Left lung (tissue), 10 donors: ENCODE measurements around the gene HBA1. TPM values are rescaled to one million over a fixed set of nuclear protein-coding genes. Genes with fewer than 3 reads are reported as not detected.

Source experiments
- ATAC-seq: fragments of 200-7000 bp; cut with Tn5 transposase; one replicate; pipeline ENCODE4 v1.9.1; 2020; ENCODE audit warnings: moderate library complexity
- DNase-seq, 4 donors: peaks; one replicate each; pipeline ENCODE4 v3.0.0-alpha.2; 2013 to 2020
- H3K27ac ChIP-seq, 2 donors: fragments of 200-600 bp; sonication (generic) in 1 of 2; one replicate each; pipeline versions ENCODE4 v1.5.0 to v1.8.0; 2020 to 2021
- H3K27me3 ChIP-seq, 2 donors: fragments of 200-600 bp; sonication (generic) in 1 of 2; one replicate each; pipeline versions ENCODE4 v1.5.0 to v1.8.0; 2020 to 2021
- H3K36me3 ChIP-seq, 2 donors: fragments of 200-600 bp; sonication (generic) in 1 of 2; one replicate each; pipeline versions ENCODE4 v1.5.0 to v1.8.0; 2020 to 2021
- H3K4me1 ChIP-seq, 2 donors: fragments of 200-600 bp; one replicate each; pipeline ENCODE4 v1.8.0; 2021
- H3K4me3 ChIP-seq, 2 donors: fragments of 200-600 bp; sonication (generic) in 1 of 2; one replicate each; pipeline versions ENCODE4 v1.5.0 to v1.8.0; 2020 to 2021; ENCODE audit warnings: mild to moderate bottlenecking in 1 of 2
- H3K9me3 ChIP-seq, 2 donors: fragments of 200-600 bp; sonication (generic) in 1 of 2; one replicate each; pipeline versions ENCODE4 v1.5.0 to v1.8.0; 2020 to 2021
- intact Hi-C, 2 donors: fragments of 100-400 bp; cut with DNase I; formaldehyde crosslinking; loops; one replicate each; pipeline versions ENCODE4 v1.11.2 to v1.14.2; 2022
- polyA plus RNA-seq, 6 donors: library from polyadenylated mRNA; unstranded; fragments of 120-200 nt; gene quantifications; one replicate each; pipeline ENCODE4 v1.2.1, GENCODE V29; 2013; ENCODE audit not compliant: insufficient read length in 6 of 6
- total RNA-seq, 2 donors: library from RNA; stranded (reverse); fragmentation: NEBNext Ultra II Directional; extraction: Animal tissue kit (Norgen Biotek cat#: 25700); gene quantifications; one replicate each; pipeline ENCODE4 v1.2.1, GENCODE V29; 2021
- TF ChIP-seq, protein P1 (sequence below), 2 donors: fragments of 200-600 bp; sonication (generic) in 1 of 2; IDR thresholded peaks; one replicate each; pipeline versions ENCODE4 v1.5.0 to v1.8.0; 2021; ENCODE audit warnings: antibody characterized with exemption in 2 of 2
- donor health status: DM: no; HTN: yes; CAD: no.
- donor health status: DM: no; HTN: no; CAD: no.

Gene HBA1
- total and polyA plus RNA-seq, 8 donors: 159 to 3,734 (median 947) TPM

DNA sequence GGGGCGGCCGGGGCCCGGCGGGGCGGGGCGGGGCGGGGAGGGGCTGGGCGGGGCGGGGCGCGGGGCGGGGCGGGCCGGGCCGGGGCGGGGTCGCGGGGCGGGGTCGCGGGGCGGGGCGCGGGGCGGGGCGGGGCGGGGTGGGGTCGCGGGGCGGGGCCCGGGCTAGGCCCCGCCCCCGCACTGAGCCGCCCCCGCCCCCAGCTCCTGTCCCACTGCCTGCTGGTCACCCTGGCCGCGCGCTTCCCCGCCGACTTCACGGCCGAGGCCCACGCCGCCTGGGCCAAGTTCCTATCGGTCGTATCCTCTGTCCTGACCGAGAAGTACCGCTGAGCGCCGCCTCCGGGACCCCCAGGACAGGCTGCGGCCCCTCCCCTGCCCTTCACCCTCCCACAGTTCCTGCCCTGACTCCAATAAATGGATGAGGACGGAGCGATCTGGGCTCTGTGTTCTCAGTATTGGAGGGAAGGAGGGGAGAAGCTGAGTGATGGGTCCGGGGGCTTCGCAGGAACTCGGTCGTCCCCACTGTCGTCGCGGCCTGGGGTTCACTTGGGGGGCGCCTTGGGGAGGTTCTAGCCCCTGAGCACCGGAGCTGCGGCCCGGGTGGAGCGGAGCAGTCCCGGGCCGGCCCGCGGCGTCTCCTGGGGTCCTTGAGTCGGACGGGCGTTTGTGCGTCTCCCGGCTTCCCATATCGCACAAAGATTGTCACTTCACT lies 11.5 kb upstream of the HBA1 start:
- H3K4me3 ChIP-seq: no peak overlapping the region
- TF ChIP-seq, protein P1, sequence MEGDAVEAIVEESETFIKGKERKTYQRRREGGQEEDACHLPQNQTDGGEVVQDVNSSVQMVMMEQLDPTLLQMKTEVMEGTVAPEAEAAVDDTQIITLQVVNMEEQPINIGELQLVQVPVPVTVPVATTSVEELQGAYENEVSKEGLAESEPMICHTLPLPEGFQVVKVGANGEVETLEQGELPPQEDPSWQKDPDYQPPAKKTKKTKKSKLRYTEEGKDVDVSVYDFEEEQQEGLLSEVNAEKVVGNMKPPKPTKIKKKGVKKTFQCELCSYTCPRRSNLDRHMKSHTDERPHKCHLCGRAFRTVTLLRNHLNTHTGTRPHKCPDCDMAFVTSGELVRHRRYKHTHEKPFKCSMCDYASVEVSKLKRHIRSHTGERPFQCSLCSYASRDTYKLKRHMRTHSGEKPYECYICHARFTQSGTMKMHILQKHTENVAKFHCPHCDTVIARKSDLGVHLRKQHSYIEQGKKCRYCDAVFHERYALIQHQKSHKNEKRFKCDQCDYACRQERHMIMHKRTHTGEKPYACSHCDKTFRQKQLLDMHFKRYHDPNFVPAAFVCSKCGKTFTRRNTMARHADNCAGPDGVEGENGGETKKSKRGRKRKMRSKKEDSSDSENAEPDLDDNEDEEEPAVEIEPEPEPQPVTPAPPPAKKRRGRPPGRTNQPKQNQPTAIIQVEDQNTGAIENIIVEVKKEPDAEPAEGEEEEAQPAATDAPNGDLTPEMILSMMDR (IDR thresholded peaks at IDR 0.05): no peak
- peaks cover 36 to 77% of the 10 kb centered on the region in 2 donors for H3K27me3 ChIP-seq
- no peak for DNase-seq
- no peaks in the 10 kb centered on the region for H3K36me3 ChIP-seq
- no peaks in the 10 kb centered on the region for H3K9me3 ChIP-seq
- no peak overlapping the region for H3K27ac ChIP-seq
- intact Hi-C loops: no loop called here
- peaks cover 10 to 21% of the 10 kb centered on the region in 2 donors for H3K4me1 ChIP-seq
- ATAC-seq: peak; percentile 39

DNA sequence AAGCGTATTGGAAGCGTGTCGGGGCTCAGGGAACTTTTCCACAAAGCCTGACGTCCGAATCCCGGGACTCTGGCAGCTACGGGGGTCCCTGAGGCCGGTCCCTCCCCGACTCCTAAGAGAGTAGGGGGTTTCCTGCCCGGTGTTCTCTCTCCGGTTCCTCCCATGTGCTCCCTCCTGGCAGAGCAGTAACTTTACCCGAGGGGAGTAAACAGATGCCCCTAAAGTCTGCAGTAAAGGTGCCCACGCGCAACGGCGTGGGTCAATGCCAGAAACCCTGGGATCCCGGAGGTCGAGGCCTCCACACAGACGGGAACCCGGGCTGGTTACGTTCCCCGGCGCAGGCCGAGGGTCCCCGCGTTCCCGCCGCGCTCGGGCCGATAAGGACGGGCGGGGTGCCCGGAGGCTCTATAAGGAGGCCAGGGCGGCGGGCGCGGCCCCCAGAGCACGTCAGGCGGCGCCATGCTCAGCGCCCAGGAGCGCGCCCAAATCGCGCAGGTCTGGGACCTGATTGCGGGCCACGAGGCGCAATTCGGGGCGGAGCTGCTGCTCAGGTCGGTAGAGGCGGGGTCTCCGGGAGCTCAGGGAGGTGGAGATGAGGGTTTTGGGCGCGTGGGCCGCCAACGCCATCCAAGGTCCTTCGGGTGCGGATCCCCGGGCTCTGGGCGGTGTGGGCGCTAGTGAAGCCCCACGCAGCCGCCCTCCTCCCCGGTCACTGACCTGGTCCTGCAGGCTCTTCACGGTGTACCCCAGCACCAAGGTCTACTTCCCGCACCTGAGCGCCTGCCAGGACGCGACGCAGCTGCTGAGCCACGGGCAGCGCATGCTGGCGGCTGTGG lies 10.7 kb upstream of the HBA1 start, which contains the start of gene HBM:
Gene HBM, plus strand, starts transcription at position 440 of the 836 bp plus-strand sequence. Its CDS starts 20 bp downstream, at position 460.
- no peaks in the 10 kb centered on the region for H3K9me3 ChIP-seq
- peaks cover 39 to 82% of the 10 kb centered on the region in 2 donors for H3K27me3 ChIP-seq
- no peaks in the 10 kb centered on the region for H3K36me3 ChIP-seq
- no peak within 1 kb of the TSS for H3K4me3 ChIP-seq
- DNase-seq (peak in 1 of 4 donors; percentile 67), ATAC-seq (no peak)
- intact Hi-C loops: no loop called here
- TF ChIP-seq, protein P1 (IDR thresholded peaks at IDR 0.05): no peak
- no peak within 1 kb of the TSS for H3K27ac ChIP-seq
- peaks cover 10 to 21% of the 10 kb centered on the region in 2 donors for H3K4me1 ChIP-seq

DNA sequence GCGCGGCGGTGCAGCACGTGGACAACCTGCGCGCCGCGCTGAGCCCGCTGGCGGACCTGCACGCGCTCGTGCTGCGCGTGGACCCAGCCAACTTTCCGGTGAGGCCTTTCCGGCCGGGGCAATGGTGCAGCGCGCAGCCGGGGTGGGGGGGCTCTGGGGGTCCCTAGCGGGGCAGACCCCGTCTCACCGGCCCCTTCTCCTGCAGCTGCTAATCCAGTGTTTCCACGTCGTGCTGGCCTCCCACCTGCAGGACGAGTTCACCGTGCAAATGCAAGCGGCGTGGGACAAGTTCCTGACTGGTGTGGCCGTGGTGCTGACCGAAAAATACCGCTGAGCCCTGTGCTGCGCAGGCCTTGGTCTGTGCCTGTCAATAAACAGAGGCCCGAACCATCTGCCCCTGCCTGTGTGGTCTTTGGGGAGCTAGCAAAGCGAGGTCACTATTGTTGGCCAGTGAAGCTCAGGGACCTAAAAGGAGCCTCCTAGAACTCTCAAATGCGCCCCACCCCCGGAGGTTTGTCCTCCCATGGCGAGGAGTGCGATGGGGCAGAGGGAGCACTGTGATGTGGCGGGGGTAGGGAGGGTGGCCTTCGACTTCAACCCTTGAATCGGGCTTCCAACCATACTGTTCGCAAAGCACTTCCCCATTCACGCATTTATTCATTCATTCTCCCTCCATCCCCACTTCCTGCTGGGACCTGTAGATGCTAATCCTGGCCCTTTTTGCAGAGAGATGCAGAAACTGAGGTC lies 9.9 kb upstream of the HBA1 start:
- ATAC-seq (no peak), DNase-seq (no peak)
- Histone ChIP-seq H3K27ac (no peak overlapping the region), H3K4me3 (no peak overlapping the region), H3K27me3 (peaks cover 47 to 82% of the 10 kb centered on the region in 2 donors), H3K4me1 (peaks cover 10 to 21% of the 10 kb centered on the region in 2 donors), H3K9me3 (no peaks in the 10 kb centered on the region), H3K36me3 (no peaks in the 10 kb centered on the region)
- TF ChIP-seq, protein P1 (IDR thresholded peaks at IDR 0.05): no peak
- intact Hi-C loops: no loop called here

DNA sequence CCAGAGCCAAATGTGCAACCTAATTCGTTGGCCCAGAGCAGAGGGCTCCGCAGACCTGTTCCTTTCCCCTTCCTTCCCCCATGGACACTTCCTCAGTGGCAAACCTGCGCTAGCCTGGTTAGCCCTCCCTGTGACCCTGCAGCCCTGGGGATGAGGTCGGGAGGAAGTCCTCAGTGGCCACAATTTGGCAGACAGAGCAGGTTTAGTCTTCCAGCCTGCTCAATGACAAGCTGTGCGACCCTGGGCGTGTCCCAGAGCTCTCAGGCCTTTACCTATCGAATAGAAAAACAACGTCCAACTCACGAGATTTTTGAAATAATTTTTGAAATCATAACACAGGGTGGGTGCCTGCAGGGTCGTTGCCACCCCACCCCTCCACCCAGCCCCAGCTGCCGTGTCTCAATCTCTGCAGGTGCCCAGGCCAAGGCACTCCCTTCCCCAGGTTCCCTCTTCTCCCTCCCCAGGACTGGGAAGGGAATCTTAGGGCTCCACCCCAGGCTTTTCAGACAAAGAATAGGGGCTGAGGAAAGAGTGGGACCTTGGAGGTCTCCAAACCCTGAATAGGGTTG lies 9.3 kb upstream of the HBA1 start:
- peak in 1 of 4 donors; percentile 14 for DNase-seq
- TF ChIP-seq, protein P1 (IDR thresholded peaks at IDR 0.05): no peak
- H3K27ac ChIP-seq: no peak overlapping the region
- peaks cover 10 to 21% of the 10 kb centered on the region in 2 donors for H3K4me1 ChIP-seq
- peaks cover 50 to 82% of the 10 kb centered on the region in 2 donors for H3K27me3 ChIP-seq
- no peaks in the 10 kb centered on the region for H3K36me3 ChIP-seq
- ATAC-seq: no peak
- no peaks in the 10 kb centered on the region for H3K9me3 ChIP-seq
- H3K4me3 ChIP-seq: no peak overlapping the region
- intact Hi-C loops: no loop called here
